Endothelial cell of umbilical vein (primary cell): ENCODE results near the gene MC4R.

Source experiments
- EZH2 ChIP-seq: IDR thresholded peaks from 2 replicates; pipeline ENCODE4 v1.6.1; 2012; ENCODE audit warnings: borderline replicate concordance, low read depth, mild to moderate bottlenecking, moderate library complexity, low read length, inconsistent platforms; ENCODE audit not compliant: severe bottlenecking
- GATA2 ChIP-seq: IDR thresholded peaks from 2 replicates; pipeline ENCODE4 v1.7.0; 2011; ENCODE audit warnings: low read depth, mild to moderate bottlenecking, moderate library complexity, mixed read lengths, low read length; ENCODE audit not compliant: insufficient read length, insufficient read depth
- JUN ChIP-seq: IDR thresholded peaks from 2 replicates; pipeline ENCODE4 v1.6.1; 2011; ENCODE audit warnings: borderline replicate concordance, low read depth; ENCODE audit not compliant: insufficient read length, insufficient read depth
- MYC ChIP-seq: IDR thresholded peaks from one replicate; pipeline ENCODE4 v1.6.1; 2011; ENCODE audit warnings: mild to moderate bottlenecking, low read depth, low read length
- POLR2A ChIP-seq: IDR thresholded peaks from 2 replicates; pipeline ENCODE4 v1.6.1; 2012; ENCODE audit warnings: low read depth, mild to moderate bottlenecking, control low read depth, low read length
- TF ChIP-seq, protein P1 (sequence below), 2 donors: IDR thresholded peaks; 1 replicate in 1 of 2; 2 replicates in 1 of 2; pipeline ENCODE4 v1.5.1; 2011; ENCODE audit warnings: low read length in 2 of 2, mild to moderate bottlenecking in 2 of 2, moderate library complexity in 2 of 2, control low read depth in 1 of 2, inconsistent platforms in 1 of 2, low read depth in 1 of 2; ENCODE audit not compliant: insufficient read depth in 1 of 2; ENCODE audit errors: extremely low read depth in 1 of 2

DNA sequence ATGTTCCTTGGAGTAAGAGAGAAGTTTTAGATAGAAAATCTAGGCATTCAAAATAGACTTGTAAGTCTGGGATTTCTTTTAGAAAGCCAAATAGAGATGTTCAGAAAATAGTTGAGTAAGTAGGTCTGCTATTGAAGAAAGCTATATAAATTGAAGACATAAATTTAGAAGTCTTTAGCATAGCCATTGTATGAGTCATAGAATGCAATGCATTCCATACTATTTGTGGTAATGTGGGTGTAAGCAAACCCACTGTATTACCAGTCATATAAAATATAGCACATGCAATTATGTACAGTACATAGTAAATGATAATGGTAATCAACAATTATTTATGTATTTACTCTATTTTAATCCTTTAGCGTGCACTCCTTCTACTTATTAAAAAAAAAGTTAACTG lies 14.1 kb downstream of the MC4R start:
- no peak for TF ChIP-seq MYC
- TF ChIP-seq, protein P1, sequence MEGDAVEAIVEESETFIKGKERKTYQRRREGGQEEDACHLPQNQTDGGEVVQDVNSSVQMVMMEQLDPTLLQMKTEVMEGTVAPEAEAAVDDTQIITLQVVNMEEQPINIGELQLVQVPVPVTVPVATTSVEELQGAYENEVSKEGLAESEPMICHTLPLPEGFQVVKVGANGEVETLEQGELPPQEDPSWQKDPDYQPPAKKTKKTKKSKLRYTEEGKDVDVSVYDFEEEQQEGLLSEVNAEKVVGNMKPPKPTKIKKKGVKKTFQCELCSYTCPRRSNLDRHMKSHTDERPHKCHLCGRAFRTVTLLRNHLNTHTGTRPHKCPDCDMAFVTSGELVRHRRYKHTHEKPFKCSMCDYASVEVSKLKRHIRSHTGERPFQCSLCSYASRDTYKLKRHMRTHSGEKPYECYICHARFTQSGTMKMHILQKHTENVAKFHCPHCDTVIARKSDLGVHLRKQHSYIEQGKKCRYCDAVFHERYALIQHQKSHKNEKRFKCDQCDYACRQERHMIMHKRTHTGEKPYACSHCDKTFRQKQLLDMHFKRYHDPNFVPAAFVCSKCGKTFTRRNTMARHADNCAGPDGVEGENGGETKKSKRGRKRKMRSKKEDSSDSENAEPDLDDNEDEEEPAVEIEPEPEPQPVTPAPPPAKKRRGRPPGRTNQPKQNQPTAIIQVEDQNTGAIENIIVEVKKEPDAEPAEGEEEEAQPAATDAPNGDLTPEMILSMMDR (IDR thresholded peaks at IDR 0.05; ENCODE audit: extremely low read depth in 1 of 2, insufficient read depth in 1 of 2, low read depth in 1 of 2, low read length in 2 of 2), result no peak
- no peak for TF ChIP-seq POLR2A
- TF ChIP-seq GATA2, result no peak
- TF ChIP-seq EZH2, result no peak
- no peak for TF ChIP-seq JUN
